Mesothelial cell of epicardium (in vitro differentiated cells): ENCODE measurements around the gene BLMH. TPM values are rescaled to one million over a fixed set of nuclear protein-coding genes. Genes with fewer than 3 reads are reported as not detected.

Experiments
- DNase-seq, 2 experiments: peaks; one replicate each; pipeline ENCODE4 v3.0.0; 2021; ENCODE audit warnings: low spot score in 2 of 2; ENCODE audit not compliant: unreplicated experiment in 2 of 2
- H3K27ac Mint-ChIP-seq: 2 replicates; pipeline ENCODE4 v1.8.0; 2021; ENCODE audit warnings: mixed read lengths
- H3K27me3 Mint-ChIP-seq: 2 replicates; pipeline ENCODE4 v1.8.0; 2021; ENCODE audit warnings: low read depth, mixed read lengths
- H3K36me3 Mint-ChIP-seq: 2 replicates; pipeline ENCODE4 v1.8.0; 2021; ENCODE audit warnings: mixed read lengths
- H3K4me1 Mint-ChIP-seq: 2 replicates; pipeline ENCODE4 v1.8.0; 2021; ENCODE audit warnings: mixed read lengths
- H3K4me3 Mint-ChIP-seq: 2 replicates; pipeline ENCODE4 v1.8.0; 2021; ENCODE audit warnings: mild to moderate bottlenecking, moderate library complexity, mixed read lengths
- H3K9me3 Mint-ChIP-seq: 2 replicates; pipeline ENCODE4 v1.8.0; 2021; ENCODE audit warnings: mixed read lengths
- total RNA-seq: library from RNA; stranded (reverse); gene quantifications from 3 replicates; pipeline ENCODE4 v1.2.1, GENCODE V29; 2021
- TF ChIP-seq, protein P1 (sequence below): fragments of 200-600 bp; sonication (generic); IDR thresholded peaks from one replicate; pipeline ENCODE4 v1.5.0; 2021; ENCODE audit warnings: antibody characterized with exemption; ENCODE audit not compliant: unreplicated experiment

BLMH gene
- total RNA-seq, 1 donor from 2014 or later = 46.4 TPM

DNA sequence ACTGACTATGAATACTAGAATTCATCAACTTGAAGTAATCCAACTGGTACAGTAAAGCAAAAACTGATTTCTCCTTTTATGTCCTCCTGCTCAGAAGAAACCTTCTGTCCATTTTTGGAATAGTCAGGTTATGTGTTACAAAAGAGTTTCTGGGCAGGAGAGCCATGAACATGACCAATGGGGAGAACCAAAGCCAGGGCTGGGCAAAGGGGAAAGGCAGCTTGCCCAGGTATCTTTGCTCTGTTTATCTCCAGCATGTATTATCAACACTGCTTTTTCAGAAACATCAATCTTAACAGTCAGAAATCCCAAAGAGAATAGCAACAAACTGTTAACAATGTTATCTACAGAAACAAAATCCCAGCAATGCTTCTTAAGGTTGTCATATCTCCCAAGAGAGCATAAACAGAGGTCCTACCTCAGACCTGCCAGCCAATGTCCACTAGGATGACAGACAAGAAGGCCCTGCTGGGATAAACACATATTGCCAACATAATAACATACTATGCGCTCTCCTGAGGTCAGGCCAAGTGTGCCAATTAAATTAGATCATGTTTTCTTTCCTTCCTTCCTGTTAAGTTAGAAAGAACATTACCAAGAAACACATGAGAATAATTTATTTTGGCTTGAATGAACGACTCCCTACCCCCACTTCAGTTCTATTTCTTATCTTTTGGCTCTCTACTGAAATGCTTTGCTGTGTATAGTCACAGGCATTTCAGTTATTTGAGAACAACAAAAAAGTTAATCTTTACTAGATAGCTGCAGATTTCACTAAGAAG is 28.0 kb downstream of the BLMH start:
- H3K27ac Mint-ChIP-seq = peak overlapping the region; percentile 71
- TF ChIP-seq, protein P1, sequence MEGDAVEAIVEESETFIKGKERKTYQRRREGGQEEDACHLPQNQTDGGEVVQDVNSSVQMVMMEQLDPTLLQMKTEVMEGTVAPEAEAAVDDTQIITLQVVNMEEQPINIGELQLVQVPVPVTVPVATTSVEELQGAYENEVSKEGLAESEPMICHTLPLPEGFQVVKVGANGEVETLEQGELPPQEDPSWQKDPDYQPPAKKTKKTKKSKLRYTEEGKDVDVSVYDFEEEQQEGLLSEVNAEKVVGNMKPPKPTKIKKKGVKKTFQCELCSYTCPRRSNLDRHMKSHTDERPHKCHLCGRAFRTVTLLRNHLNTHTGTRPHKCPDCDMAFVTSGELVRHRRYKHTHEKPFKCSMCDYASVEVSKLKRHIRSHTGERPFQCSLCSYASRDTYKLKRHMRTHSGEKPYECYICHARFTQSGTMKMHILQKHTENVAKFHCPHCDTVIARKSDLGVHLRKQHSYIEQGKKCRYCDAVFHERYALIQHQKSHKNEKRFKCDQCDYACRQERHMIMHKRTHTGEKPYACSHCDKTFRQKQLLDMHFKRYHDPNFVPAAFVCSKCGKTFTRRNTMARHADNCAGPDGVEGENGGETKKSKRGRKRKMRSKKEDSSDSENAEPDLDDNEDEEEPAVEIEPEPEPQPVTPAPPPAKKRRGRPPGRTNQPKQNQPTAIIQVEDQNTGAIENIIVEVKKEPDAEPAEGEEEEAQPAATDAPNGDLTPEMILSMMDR = no peak
- peaks cover 20% of the 10 kb centered on the region for H3K36me3 Mint-ChIP-seq
- H3K9me3 Mint-ChIP-seq = no peaks in the 10 kb centered on the region
- H3K27me3 Mint-ChIP-seq = no peaks in the 10 kb centered on the region
- peaks cover 18% of the 10 kb centered on the region for H3K4me1 Mint-ChIP-seq
- DNase-seq = no peak
- no peak overlapping the region for H3K4me3 Mint-ChIP-seq

GRCh38 chr17:30256756-30257506 is 34.8 kb downstream of the BLMH start:
- no peak for DNase-seq
- Mint-ChIP-seq H3K36me3 (peaks cover 17% of the 10 kb centered on the region), H3K9me3 (no peaks in the 10 kb centered on the region), H3K27ac (no peak overlapping the region), H3K4me3 (no peak overlapping the region), H3K4me1 (peaks cover 11% of the 10 kb centered on the region), H3K27me3 (no peaks in the 10 kb centered on the region)
- TF ChIP-seq, protein P1 = no peak

- no peaks in the 10 kb centered on the region for H3K27me3 Mint-ChIP-seq
- peaks cover 26% of the 10 kb centered on the region for H3K36me3 Mint-ChIP-seq
- TF ChIP-seq, protein P1 = no peak
- DNase-seq = no peak
- peaks cover 8% of the 10 kb centered on the region for H3K9me3 Mint-ChIP-seq
- no peak overlapping the region for H3K4me3 Mint-ChIP-seq
- peaks cover 11% of the 10 kb centered on the region for H3K4me1 Mint-ChIP-seq
- no peak overlapping the region for H3K27ac Mint-ChIP-seq
Observed at GRCh38 chr17:30254150-30254549, 37.6 kb downstream of the BLMH start.

DNA sequence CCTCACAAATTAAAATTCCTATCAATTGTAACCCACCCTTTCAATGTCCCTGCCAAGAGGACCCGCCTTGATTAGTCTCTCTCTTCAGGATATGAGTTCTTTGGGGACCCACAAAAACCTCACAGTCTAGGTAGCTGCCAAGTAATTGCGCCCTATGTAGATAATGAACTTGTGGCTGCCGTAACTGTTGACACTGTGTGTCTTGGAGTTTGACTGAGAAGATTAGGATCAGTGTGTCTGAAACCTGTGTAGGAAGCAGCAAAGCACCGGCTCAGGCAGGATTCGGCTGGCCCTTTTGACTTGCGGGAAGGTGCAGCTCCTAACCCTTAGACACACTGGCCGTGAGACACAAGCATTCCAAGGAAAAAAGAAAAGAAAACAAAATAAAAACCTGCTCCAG is 38.4 kb downstream of the BLMH start:
- no peak for DNase-seq
- peaks cover 11% of the 10 kb centered on the region for H3K4me1 Mint-ChIP-seq
- no peak overlapping the region for H3K4me3 Mint-ChIP-seq
- peaks cover 25% of the 10 kb centered on the region for H3K36me3 Mint-ChIP-seq
- TF ChIP-seq, protein P1 = no peak
- H3K9me3 Mint-ChIP-seq = peaks cover 8% of the 10 kb centered on the region
- H3K27me3 Mint-ChIP-seq = no peaks in the 10 kb centered on the region
- H3K27ac Mint-ChIP-seq = peak overlapping the region; percentile 49

GRCh38 chr17:30251931-30252330 is 39.8 kb downstream of the BLMH start:
- no peak overlapping the region for H3K27ac Mint-ChIP-seq
- no peak overlapping the region for H3K4me3 Mint-ChIP-seq
- peaks cover 37% of the 10 kb centered on the region for H3K36me3 Mint-ChIP-seq
- no peaks in the 10 kb centered on the region for H3K27me3 Mint-ChIP-seq
- H3K9me3 Mint-ChIP-seq = peaks cover 8% of the 10 kb centered on the region
- TF ChIP-seq, protein P1 = no peak
- peaks cover 11% of the 10 kb centered on the region for H3K4me1 Mint-ChIP-seq
- DNase-seq = no peak
